Measurements from ENCODE around the gene STX18.

The STX18 gene

GRCh38 chr4:4395849-4396627 lies 145.8 kb downstream of the STX18 start:
- no peak for DNase-seq

- DNase-seq: no peak
Observed at GRCh38 chr4:4395371-4395770, 146.5 kb downstream of the STX18 start.

- DNase-seq: no peak
Observed at GRCh38 chr4:4394644-4395043, 147.2 kb downstream of the STX18 start.

- no peak for DNase-seq
Observed at GRCh38 chr4:4392501-4393183, 149.2 kb downstream of the STX18 start.

- no peak for DNase-seq
Observed at GRCh38 chr4:4391866-4392265, 150.0 kb downstream of the STX18 start.

- DNase-seq: no peak
Observed at GRCh38 chr4:4390515-4391240, 151.2 kb downstream of the STX18 start.

GRCh38 chr4:4390046-4390445 lies 151.8 kb downstream of the STX18 start:
- DNase-seq: no peak

GRCh38 chr4:4388836-4389575 lies 152.8 kb downstream of the STX18 start:
- DNase-seq: no peak

GRCh38 chr4:4388311-4388790 lies 153.5 kb downstream of the STX18 start:
- no peak for DNase-seq

- DNase-seq: no peak
Observed at GRCh38 chr4:4387531-4388310, 154.1 kb downstream of the STX18 start.

GRCh38 chr4:4386736-4387392 lies 155.0 kb downstream of the STX18 start, which contains the start of gene NSG1:
TSS of gene NSG1 (plus strand) at chr4:4387102. CDS start at chr4:4387630, 528 bp downstream.
- no peak for DNase-seq

- no peak for DNase-seq
Observed at GRCh38 chr4:4386296-4386735, 155.5 kb downstream of the STX18 start.

- DNase-seq: no peak
Observed at GRCh38 chr4:4385729-4386295, 156.0 kb downstream of the STX18 start.

GRCh38 chr4:4384837-4385236 lies 157.0 kb downstream of the STX18 start:
- DNase-seq: no peak

GRCh38 chr4:4383085-4383484 lies 158.8 kb downstream of the STX18 start:
- no peak for DNase-seq

- no peak for DNase-seq
Observed at GRCh38 chr4:4379540-4380087, 162.2 kb downstream of the STX18 start.

- DNase-seq: no peak
Observed at GRCh38 chr4:4377732-4378460, 164.0 kb downstream of the STX18 start.

- DNase-seq: no peak
Observed at GRCh38 chr4:4377191-4377590, 164.7 kb downstream of the STX18 start.

- DNase-seq: no peak
Observed at GRCh38 chr4:4376074-4376473, 165.8 kb downstream of the STX18 start.
